IPS-20b (cell line): Measurements from ENCODE around the gene POU3F3.

Experiments used
- H3K27ac ChIP-seq: one replicate; pipeline ENCODE4 v1.5.1; 2013; ENCODE audit warnings: low read length
- H3K27me3 ChIP-seq: 2 replicates; pipeline ENCODE4 v1.6.1; 2013; ENCODE audit warnings: mild to moderate bottlenecking, low read length, inconsistent platforms; ENCODE audit not compliant: insufficient read depth
- H3K36me3 ChIP-seq: 2 replicates; pipeline ENCODE4 v1.6.1; 2013; ENCODE audit warnings: low read depth, mild to moderate bottlenecking, inconsistent platforms, low read length, moderate library complexity; ENCODE audit not compliant: insufficient read depth
- H3K4me1 ChIP-seq: 2 replicates; pipeline ENCODE4 v1.6.1; 2013; ENCODE audit warnings: mild to moderate bottlenecking, control low read depth, inconsistent platforms, low read length, moderate library complexity; ENCODE audit not compliant: insufficient read depth
- H3K4me3 ChIP-seq: 2 replicates; pipeline ENCODE4 v1.5.1; 2013; ENCODE audit warnings: mild to moderate bottlenecking, low read length, inconsistent platforms
- H3K9ac ChIP-seq: 2 replicates; pipeline ENCODE4 v1.6.1; 2013; ENCODE audit warnings: low read depth, mild to moderate bottlenecking, inconsistent platforms, low read length, moderate library complexity
- H3K9me3 ChIP-seq: 2 replicates; pipeline ENCODE4 v1.6.1; 2013; ENCODE audit warnings: mild to moderate bottlenecking, low read depth, low read length, inconsistent platforms; ENCODE audit not compliant: insufficient read depth

Gene POU3F3

DNA sequence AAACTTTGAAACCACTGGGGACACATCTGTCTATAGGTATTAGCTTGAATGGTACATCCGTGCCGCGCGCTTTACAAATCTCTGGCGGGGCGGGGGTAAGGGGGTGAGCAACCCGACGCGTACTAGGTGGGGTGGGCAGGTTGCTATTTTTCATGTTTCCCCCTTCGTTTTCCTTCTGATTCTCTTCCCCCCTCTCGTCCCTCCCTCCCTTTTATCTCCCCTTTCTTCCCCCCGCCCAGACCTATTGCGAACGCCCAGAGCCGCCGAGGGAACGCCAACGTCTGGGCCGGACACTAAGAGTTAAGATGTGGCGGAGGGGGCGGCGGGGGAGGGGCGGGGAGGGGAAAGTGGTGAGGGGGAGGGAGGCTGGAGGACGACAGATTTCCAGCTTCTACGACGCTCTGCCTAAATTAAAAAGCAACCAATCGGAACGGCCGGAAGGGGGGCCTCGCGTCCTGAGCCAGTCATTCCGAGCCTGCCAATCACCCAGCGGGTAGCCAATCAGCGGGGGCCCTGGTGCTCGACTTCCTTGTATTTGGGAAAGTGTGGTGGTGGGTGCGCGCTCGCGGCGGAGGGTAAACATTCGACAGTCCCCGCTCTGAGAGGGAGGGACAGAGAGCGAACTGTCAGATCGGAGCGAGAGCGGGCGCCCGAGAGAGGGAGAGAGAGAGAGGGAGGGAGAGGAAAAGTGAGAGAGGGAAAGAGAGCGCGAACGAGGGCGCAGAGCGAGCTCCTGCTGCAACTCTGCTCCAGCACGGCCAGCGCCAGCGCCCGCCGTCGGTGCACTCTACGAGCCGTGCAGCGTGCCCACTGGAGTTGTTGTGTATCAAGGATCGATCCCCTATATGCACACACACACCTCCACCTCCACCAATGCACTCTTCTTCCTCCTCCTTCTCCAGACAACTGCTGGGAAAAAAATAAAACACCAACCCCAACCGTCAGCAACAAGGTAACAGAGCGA, at the start of gene POU3F3:
Gene POU3F3, plus strand, starts transcription at position 582 of the 964 bp plus-strand sequence. CDS start 1,396 bp downstream, outside the sequence.
- Histone ChIP-seq H3K9ac (peak within 1 kb of the TSS; percentile 53; the same call in 1 of the 2 replicates), H3K9me3 (no peaks in the 10 kb centered on the region), H3K36me3 (no peaks in the 10 kb centered on the region), H3K4me3 (peak within 1 kb of the TSS; percentile 78), H3K4me1 (peaks cover 29% of the 10 kb centered on the region), H3K27me3 (peaks cover 87% of the 10 kb centered on the region), H3K27ac (no peak within 1 kb of the TSS)

DNA sequence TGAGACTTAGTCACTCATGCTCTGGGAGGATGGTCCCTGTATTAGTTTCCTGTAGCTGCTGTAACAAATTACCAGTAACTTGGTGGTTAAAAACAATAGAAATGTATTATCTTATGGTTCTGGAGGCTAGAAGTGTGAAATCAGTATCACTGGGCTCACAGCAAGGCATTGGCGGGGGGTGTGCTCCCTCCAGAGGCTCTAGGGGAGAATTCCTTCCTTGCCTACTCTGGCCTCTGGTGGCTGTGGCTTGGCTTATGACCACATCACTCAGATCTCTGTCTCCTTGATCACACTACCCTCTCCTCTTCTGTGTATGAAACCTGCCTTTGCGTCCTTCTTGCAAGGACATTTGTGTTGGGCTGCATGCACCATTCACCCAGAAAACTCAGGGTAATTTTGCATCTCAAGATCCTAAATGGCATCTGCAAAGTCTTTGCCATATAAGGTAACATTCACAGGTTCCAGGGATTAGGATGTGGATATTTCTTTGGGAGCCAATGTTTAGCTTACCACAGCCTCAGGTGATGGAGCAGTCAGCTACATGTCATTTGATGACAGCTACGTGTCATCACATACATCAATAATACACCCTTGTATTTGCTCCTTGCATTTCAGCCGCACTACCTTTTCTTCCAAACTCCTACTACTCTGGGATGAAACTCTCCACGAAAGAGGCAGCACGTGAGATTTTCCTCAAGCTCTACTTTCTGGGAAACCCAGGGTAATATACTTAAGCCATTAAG, 49.6 kb upstream of the POU3F3 start:
- no peaks in the 10 kb centered on the region for H3K36me3 ChIP-seq
- H3K9ac ChIP-seq = no peak overlapping the region
- no peaks in the 10 kb centered on the region for H3K9me3 ChIP-seq
- no peak overlapping the region for H3K4me3 ChIP-seq
- H3K27me3 ChIP-seq = no peaks in the 10 kb centered on the region
- no peak overlapping the region for H3K27ac ChIP-seq
- H3K4me1 ChIP-seq = no peaks in the 10 kb centered on the region

DNA sequence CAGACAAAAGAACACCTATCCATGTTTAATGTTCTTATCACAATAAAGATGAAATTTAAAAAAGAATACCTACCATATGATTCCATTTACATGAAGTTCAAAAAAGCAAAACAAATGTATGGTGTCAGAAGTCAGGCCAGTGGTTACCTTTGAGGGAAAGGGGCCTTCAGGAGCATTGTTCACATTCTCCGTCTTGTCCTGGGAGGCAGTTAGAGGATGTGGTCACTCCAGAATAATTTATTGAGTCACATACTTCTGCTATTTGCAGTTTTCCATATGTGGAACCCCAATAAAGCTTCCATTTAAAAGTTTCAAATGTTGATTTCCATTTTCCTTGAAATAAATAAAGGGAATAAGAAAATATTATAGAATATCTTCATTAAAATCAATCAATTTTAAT, 41.6 kb upstream of the POU3F3 start:
- H3K9ac ChIP-seq = no peak overlapping the region

GRCh38 chr2:104816143-104816542, 37.8 kb upstream of the POU3F3 start:
- H3K27ac ChIP-seq = no peak overlapping the region
- H3K4me3 ChIP-seq = no peak overlapping the region
- no peak overlapping the region for H3K9ac ChIP-seq
- peaks cover 10% of the 10 kb centered on the region; the same call in 1 of the 2 replicates for H3K4me1 ChIP-seq
- H3K27me3 ChIP-seq = no peaks in the 10 kb centered on the region
- no peaks in the 10 kb centered on the region for H3K9me3 ChIP-seq
- no peaks in the 10 kb centered on the region for H3K36me3 ChIP-seq

More for the DNA sequence above, 41.6 kb upstream of the POU3F3 start:
- no peak overlapping the region for H3K4me3 ChIP-seq
- peaks cover 8% of the 10 kb centered on the region for H3K9me3 ChIP-seq
- no peaks in the 10 kb centered on the region for H3K36me3 ChIP-seq
- no peak overlapping the region for H3K27ac ChIP-seq
- no peaks in the 10 kb centered on the region for H3K27me3 ChIP-seq
- peaks cover 10% of the 10 kb centered on the region; the same call in 1 of the 2 replicates for H3K4me1 ChIP-seq

GRCh38 chr2:104818264-104818663, 35.7 kb upstream of the POU3F3 start:
- Histone ChIP-seq H3K9me3 (no peaks in the 10 kb centered on the region), H3K27me3 (no peaks in the 10 kb centered on the region), H3K9ac (no peak overlapping the region), H3K27ac (no peak overlapping the region), H3K4me1 (peaks cover 2% of the 10 kb centered on the region; the same call in 1 of the 2 replicates), H3K4me3 (no peak overlapping the region), H3K36me3 (no peaks in the 10 kb centered on the region)

DNA sequence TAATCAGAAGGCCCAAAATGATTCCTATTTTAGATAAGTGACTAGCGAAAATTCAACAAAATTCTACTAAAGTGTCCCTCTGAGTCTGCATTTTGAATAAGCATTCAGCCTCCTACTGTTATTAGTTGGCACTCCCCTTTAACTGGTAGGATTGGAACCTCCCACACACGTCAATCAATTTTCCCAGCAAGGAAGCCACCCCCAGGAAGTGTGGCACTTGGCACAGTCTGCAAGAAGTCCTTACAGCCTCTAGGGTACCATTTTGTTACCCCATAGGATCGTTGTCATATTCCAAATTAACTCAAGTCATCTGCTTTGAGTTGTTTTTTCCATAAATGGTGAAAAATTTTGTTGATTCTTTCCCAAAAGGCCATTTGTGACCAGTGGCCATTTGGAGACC, 33.8 kb upstream of the POU3F3 start:
- no peaks in the 10 kb centered on the region for H3K36me3 ChIP-seq
- H3K9me3 ChIP-seq = no peaks in the 10 kb centered on the region
- no peaks in the 10 kb centered on the region for H3K4me1 ChIP-seq
- no peaks in the 10 kb centered on the region for H3K27me3 ChIP-seq
- no peak overlapping the region for H3K27ac ChIP-seq
- H3K9ac ChIP-seq = no peak overlapping the region
- H3K4me3 ChIP-seq = no peak overlapping the region

GRCh38 chr2:104825124-104825865, 28.6 kb upstream of the POU3F3 start:
- H3K4me1 ChIP-seq = no peaks in the 10 kb centered on the region
- no peaks in the 10 kb centered on the region for H3K36me3 ChIP-seq
- H3K4me3 ChIP-seq = no peak overlapping the region
- H3K9ac ChIP-seq = no peak overlapping the region
- no peak overlapping the region for H3K27ac ChIP-seq
- H3K27me3 ChIP-seq = no peaks in the 10 kb centered on the region
- no peaks in the 10 kb centered on the region for H3K9me3 ChIP-seq

DNA sequence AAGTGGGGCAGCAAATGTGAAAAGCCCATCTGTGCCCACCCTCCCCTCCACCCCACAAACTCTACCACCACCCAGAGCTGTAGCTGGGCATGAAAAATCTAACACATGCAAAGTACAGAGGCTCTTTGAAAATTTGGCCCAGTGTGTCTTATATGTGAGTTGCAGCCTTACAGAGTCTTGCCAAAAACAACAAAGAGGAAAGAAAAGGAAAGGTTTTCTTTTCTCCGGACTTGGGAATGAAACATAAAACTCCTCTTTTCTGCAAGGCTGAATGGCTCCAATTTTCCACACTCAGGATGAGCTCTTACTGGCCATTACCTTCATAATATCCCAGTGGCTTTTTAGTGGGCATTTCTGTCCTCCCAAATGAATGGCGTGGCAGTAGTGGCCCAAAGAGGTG, 27.9 kb upstream of the POU3F3 start:
- H3K27ac ChIP-seq = no peak overlapping the region
- H3K36me3 ChIP-seq = no peaks in the 10 kb centered on the region
- no peaks in the 10 kb centered on the region for H3K27me3 ChIP-seq

DNA sequence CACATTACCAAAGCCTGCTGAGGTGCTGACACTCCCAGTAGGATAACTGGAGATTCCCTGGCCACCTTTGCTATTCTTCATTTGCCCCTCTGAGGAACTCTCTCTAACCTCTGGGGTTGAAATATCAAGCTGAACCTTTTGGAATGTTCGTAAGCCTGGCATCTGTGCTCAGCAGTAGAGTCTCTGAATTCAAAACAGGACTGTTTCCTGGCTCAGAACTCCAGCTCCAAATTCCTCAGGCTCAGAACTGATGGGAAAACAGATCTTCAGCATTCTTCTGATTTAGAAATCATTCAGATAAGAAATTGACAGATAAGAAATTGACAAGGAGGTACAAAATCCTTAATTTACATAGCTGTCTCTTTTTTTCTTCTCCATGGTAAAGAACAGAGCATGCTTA, 22.2 kb upstream of the POU3F3 start:
- H3K9me3 ChIP-seq = no peaks in the 10 kb centered on the region
- no peaks in the 10 kb centered on the region for H3K36me3 ChIP-seq
- no peak overlapping the region for H3K9ac ChIP-seq
- H3K27ac ChIP-seq = no peak overlapping the region
- no peaks in the 10 kb centered on the region for H3K4me1 ChIP-seq
- H3K27me3 ChIP-seq = no peaks in the 10 kb centered on the region
- no peak overlapping the region for H3K4me3 ChIP-seq

More for the DNA sequence above, 27.9 kb upstream of the POU3F3 start:
- H3K4me3 ChIP-seq = no peak overlapping the region
- H3K9me3 ChIP-seq = no peaks in the 10 kb centered on the region
- no peaks in the 10 kb centered on the region for H3K4me1 ChIP-seq
- H3K9ac ChIP-seq = no peak overlapping the region

DNA sequence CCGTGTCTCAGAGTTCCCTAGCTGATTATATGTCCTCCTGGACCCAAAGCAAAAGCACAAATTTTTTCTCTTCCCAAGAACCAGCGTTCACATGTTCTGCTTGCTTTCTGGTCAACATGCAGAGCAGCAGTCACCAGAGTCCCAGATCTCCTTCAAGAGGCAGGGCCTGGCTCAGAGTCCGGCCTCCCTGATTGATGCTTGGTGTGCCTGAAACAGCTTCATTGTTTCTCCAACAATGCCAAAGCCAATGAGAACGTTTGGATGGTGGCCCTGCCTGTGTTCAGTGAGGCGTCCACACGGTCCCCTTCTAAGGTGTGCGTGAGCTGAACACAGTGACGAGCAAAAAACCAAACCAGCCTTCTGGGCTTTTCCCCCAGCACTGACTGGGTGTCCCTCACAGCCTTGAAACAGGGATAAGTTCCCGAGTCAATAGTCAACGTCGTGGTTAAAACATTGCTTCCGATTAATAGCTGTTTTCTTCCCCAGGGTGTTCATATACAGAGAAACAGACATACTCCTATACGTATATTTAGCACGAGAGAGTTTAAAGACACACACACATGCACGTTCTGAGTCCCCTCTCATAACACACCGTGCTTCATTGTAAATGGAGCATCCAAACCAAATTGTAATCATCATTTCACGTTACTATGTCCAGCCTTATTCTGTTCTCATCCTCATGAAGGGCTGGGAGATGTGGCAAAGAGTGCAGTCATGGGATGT, 19.3 kb upstream of the POU3F3 start:
- Histone ChIP-seq H3K9ac (no peak overlapping the region), H3K36me3 (no peaks in the 10 kb centered on the region), H3K9me3 (no peaks in the 10 kb centered on the region), H3K27ac (no peak overlapping the region), H3K27me3 (no peaks in the 10 kb centered on the region), H3K4me1 (no peaks in the 10 kb centered on the region), H3K4me3 (no peak overlapping the region)

- Histone ChIP-seq H3K27ac (no peak overlapping the region), H3K27me3 (peaks cover 13% of the 10 kb centered on the region), H3K36me3 (no peaks in the 10 kb centered on the region), H3K4me3 (no peak overlapping the region), H3K4me1 (no peaks in the 10 kb centered on the region), H3K9me3 (no peaks in the 10 kb centered on the region), H3K9ac (no peak overlapping the region)
Observed at GRCh38 chr2:104836265-104836664, 17.6 kb upstream of the POU3F3 start.
